Measurements from ENCODE around the gene PBX3.

Gene PBX3

DNA sequence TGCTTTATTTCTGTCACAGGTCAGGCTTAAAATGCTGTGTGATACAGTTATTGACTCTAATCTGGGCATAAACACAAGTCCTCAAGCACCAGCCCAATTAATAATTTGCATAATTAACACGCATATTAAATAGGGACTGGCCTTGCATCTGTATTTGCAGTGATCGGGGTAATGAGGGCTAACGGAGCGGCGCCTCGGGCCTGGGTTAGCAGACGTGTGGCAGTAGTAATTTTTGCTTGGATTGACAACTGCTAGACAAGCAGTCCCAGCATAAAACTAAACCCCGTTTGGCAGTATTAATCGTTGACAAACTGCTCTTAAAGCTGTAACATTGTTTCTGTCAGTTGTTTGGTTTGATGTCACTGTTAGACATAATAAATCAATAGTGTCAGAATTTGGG lies 109.2 kb downstream of the PBX3 start:
- H3K79me1 ChIP-seq (ENCODE audit: low read depth, low read length): no peaks in the 10 kb centered on the region
- no peak overlapping the region for H3K23ac ChIP-seq (ENCODE audit: low read depth, low read length, poor library complexity)
- H3K4ac ChIP-seq (ENCODE audit: low read length): no peak overlapping the region
- H3K9ac ChIP-seq (ENCODE audit: low read depth, low read length, poor library complexity): no peak overlapping the region
- no peak for DNase-seq (ENCODE audit: low spot score)
- no peaks in the 10 kb centered on the region for H3K4me1 ChIP-seq (ENCODE audit: control insufficient read depth in 2 of 2, insufficient read depth in 1 of 2, low read depth in 1 of 2, low read length in 2 of 2)
- no peak overlapping the region for H3K4me3 ChIP-seq (ENCODE audit: low read length in 2 of 2)
- H3K14ac ChIP-seq (ENCODE audit: low read length): no peak overlapping the region
- H2AK5ac ChIP-seq (ENCODE audit: low read depth, low read length): no peak overlapping the region
- H2BK12ac ChIP-seq (ENCODE audit: low read length): no peak overlapping the region
- no peak overlapping the region for H4K8ac ChIP-seq (ENCODE audit: low read depth, low read length)
- no peak overlapping the region for H4K91ac ChIP-seq (ENCODE audit: low read depth, low read length, poor library complexity)
- no peak overlapping the region for H2BK5ac ChIP-seq (ENCODE audit: low read length)
- H2BK120ac ChIP-seq (ENCODE audit: low read depth, low read length): no peak overlapping the region
- peaks cover 2% of the 10 kb centered on the region in 2 donors for H3K9me3 ChIP-seq (replicated peaks in 1 of 2; ENCODE audit: control insufficient read depth in 2 of 2, insufficient read depth in 1 of 2, low read depth in 1 of 2, low read length in 2 of 2)
- WGBS, 2 donors (ENCODE audit: extremely low coverage in 2 of 2, insufficient read length in 2 of 2, insufficient replicate concordance in 1 of 2): no CpG with 5 or more reads among the region's 9 CpGs
- no peaks in the 10 kb centered on the region for H3K36me3 ChIP-seq (replicated peaks in 1 of 2; ENCODE audit: control insufficient read depth in 2 of 2, insufficient read depth in 2 of 2, low read length in 2 of 2)
- no peak overlapping the region for H2AFZ ChIP-seq (ENCODE audit: low read length)
- no peak overlapping the region for H3K4me2 ChIP-seq (ENCODE audit: insufficient read depth, low read length, poor library complexity, severe bottlenecking)
- no peaks in the 10 kb centered on the region for H3K27me3 ChIP-seq (ENCODE audit: control insufficient read depth in 3 of 3, insufficient read depth in 3 of 3, low read depth in 1 of 3, low read length in 3 of 3)
- H3K27ac ChIP-seq (replicated peaks; ENCODE audit: low read length): no peak overlapping the region
- no peak overlapping the region for H3K18ac ChIP-seq (ENCODE audit: low read length)
- H2BK15ac ChIP-seq (ENCODE audit: low read length): no peak overlapping the region

- no peaks in the 10 kb centered on the region for H3K27me3 ChIP-seq (ENCODE audit: control insufficient read depth in 3 of 3, insufficient read depth in 3 of 3, low read depth in 1 of 3, low read length in 3 of 3)
- no peak overlapping the region for H2AFZ ChIP-seq (ENCODE audit: low read length)
- no peak overlapping the region for H4K8ac ChIP-seq (ENCODE audit: low read depth, low read length)
- H3K4me3 ChIP-seq (ENCODE audit: low read length in 2 of 2): no peak overlapping the region
- H2BK12ac ChIP-seq (ENCODE audit: low read length): no peak overlapping the region
- H3K9ac ChIP-seq (ENCODE audit: low read depth, low read length, poor library complexity): no peak overlapping the region
- no peak overlapping the region for H3K14ac ChIP-seq (ENCODE audit: low read length)
- no peak overlapping the region for H2BK120ac ChIP-seq (ENCODE audit: low read depth, low read length)
- no peaks in the 10 kb centered on the region for H3K36me3 ChIP-seq (replicated peaks in 1 of 2; ENCODE audit: control insufficient read depth in 2 of 2, insufficient read depth in 2 of 2, low read length in 2 of 2)
- no peak overlapping the region for H3K27ac ChIP-seq (replicated peaks; ENCODE audit: low read length)
- no peak overlapping the region for H3K23ac ChIP-seq (ENCODE audit: low read depth, low read length, poor library complexity)
- H3K4me1 ChIP-seq (ENCODE audit: control insufficient read depth in 2 of 2, insufficient read depth in 1 of 2, low read depth in 1 of 2, low read length in 2 of 2): no peaks in the 10 kb centered on the region
- H2BK5ac ChIP-seq (ENCODE audit: low read length): no peak overlapping the region
- no peak overlapping the region for H3K4me2 ChIP-seq (ENCODE audit: insufficient read depth, low read length, poor library complexity, severe bottlenecking)
- H3K79me1 ChIP-seq (ENCODE audit: low read depth, low read length): no peaks in the 10 kb centered on the region
- H3K18ac ChIP-seq (ENCODE audit: low read length): no peak overlapping the region
- H4K91ac ChIP-seq (ENCODE audit: low read depth, low read length, poor library complexity): no peak overlapping the region
- H3K4ac ChIP-seq (ENCODE audit: low read length): no peak overlapping the region
- no peak for DNase-seq (ENCODE audit: low spot score)
- no peak overlapping the region for H2BK15ac ChIP-seq (ENCODE audit: low read length)
- H2AK5ac ChIP-seq (ENCODE audit: low read depth, low read length): no peak overlapping the region
- H3K9me3 ChIP-seq (replicated peaks in 1 of 2; ENCODE audit: control insufficient read depth in 2 of 2, insufficient read depth in 1 of 2, low read depth in 1 of 2, low read length in 2 of 2): peaks cover 2 to 6% of the 10 kb centered on the region in 2 donors
Observed at GRCh38 chr9:125861405-125862058, 114.4 kb downstream of the PBX3 start.

GRCh38 chr9:125863923-125864322 lies 116.8 kb downstream of the PBX3 start:
- Histone ChIP-seq H3K4ac (ENCODE audit: low read length) (no peak overlapping the region), H3K23ac (ENCODE audit: low read depth, low read length, poor library complexity) (no peak overlapping the region), H3K4me2 (ENCODE audit: insufficient read depth, low read length, poor library complexity, severe bottlenecking) (no peak overlapping the region), H4K8ac (ENCODE audit: low read depth, low read length) (no peak overlapping the region), H3K4me1 (ENCODE audit: control insufficient read depth in 2 of 2, insufficient read depth in 1 of 2, low read depth in 1 of 2, low read length in 2 of 2) (no peaks in the 10 kb centered on the region), H3K27ac (replicated peaks; ENCODE audit: low read length) (no peak overlapping the region), H2BK15ac (ENCODE audit: low read length) (no peak overlapping the region), H2BK120ac (ENCODE audit: low read depth, low read length) (no peak overlapping the region), H2BK5ac (ENCODE audit: low read length) (no peak overlapping the region), H3K9ac (ENCODE audit: low read depth, low read length, poor library complexity) (no peak overlapping the region), H2AFZ (ENCODE audit: low read length) (no peak overlapping the region), H4K91ac (ENCODE audit: low read depth, low read length, poor library complexity) (no peak overlapping the region), H3K27me3 (ENCODE audit: control insufficient read depth in 3 of 3, insufficient read depth in 3 of 3, low read depth in 1 of 3, low read length in 3 of 3) (no peaks in the 10 kb centered on the region), H3K9me3 (replicated peaks in 1 of 2; ENCODE audit: control insufficient read depth in 2 of 2, insufficient read depth in 1 of 2, low read depth in 1 of 2, low read length in 2 of 2) (peaks cover 2 to 6% of the 10 kb centered on the region in 2 donors), H3K36me3 (replicated peaks in 1 of 2; ENCODE audit: control insufficient read depth in 2 of 2, insufficient read depth in 2 of 2, low read length in 2 of 2) (no peaks in the 10 kb centered on the region), H3K4me3 (ENCODE audit: low read length in 2 of 2) (no peak overlapping the region), H3K18ac (ENCODE audit: low read length) (no peak overlapping the region), H2BK12ac (ENCODE audit: low read length) (no peak overlapping the region), H3K14ac (ENCODE audit: low read length) (no peak overlapping the region), H3K79me1 (ENCODE audit: low read depth, low read length) (no peaks in the 10 kb centered on the region), H2AK5ac (ENCODE audit: low read depth, low read length) (no peak overlapping the region)
- WGBS, 2 donors (ENCODE audit: extremely low coverage in 2 of 2, insufficient read length in 2 of 2, insufficient replicate concordance in 1 of 2): no CpG with 5 or more reads among the region's 1 CpG
- DNase-seq (ENCODE audit: low spot score): no peak

- Histone ChIP-seq H2BK120ac (ENCODE audit: low read depth, low read length) (no peak overlapping the region), H3K18ac (ENCODE audit: low read length) (no peak overlapping the region), H3K4me1 (ENCODE audit: control insufficient read depth in 2 of 2, insufficient read depth in 1 of 2, low read depth in 1 of 2, low read length in 2 of 2) (no peaks in the 10 kb centered on the region), H3K79me1 (ENCODE audit: low read depth, low read length) (no peaks in the 10 kb centered on the region), H4K8ac (ENCODE audit: low read depth, low read length) (no peak overlapping the region), H3K27me3 (ENCODE audit: control insufficient read depth in 3 of 3, insufficient read depth in 3 of 3, low read depth in 1 of 3, low read length in 3 of 3) (no peaks in the 10 kb centered on the region), H2BK12ac (ENCODE audit: low read length) (no peak overlapping the region), H2BK5ac (ENCODE audit: low read length) (no peak overlapping the region), H4K91ac (ENCODE audit: low read depth, low read length, poor library complexity) (no peak overlapping the region), H3K36me3 (replicated peaks in 1 of 2; ENCODE audit: control insufficient read depth in 2 of 2, insufficient read depth in 2 of 2, low read length in 2 of 2) (no peaks in the 10 kb centered on the region), H2BK15ac (ENCODE audit: low read length) (no peak overlapping the region), H3K9me3 (replicated peaks in 1 of 2; ENCODE audit: control insufficient read depth in 2 of 2, insufficient read depth in 1 of 2, low read depth in 1 of 2, low read length in 2 of 2) (no peaks in the 10 kb centered on the region), H3K4ac (ENCODE audit: low read length) (no peak overlapping the region), H3K9ac (ENCODE audit: low read depth, low read length, poor library complexity) (no peak overlapping the region), H2AK5ac (ENCODE audit: low read depth, low read length) (no peak overlapping the region), H3K14ac (ENCODE audit: low read length) (no peak overlapping the region), H3K4me3 (ENCODE audit: low read length in 2 of 2) (no peak overlapping the region), H2AFZ (ENCODE audit: low read length) (no peak overlapping the region), H3K23ac (ENCODE audit: low read depth, low read length, poor library complexity) (no peak overlapping the region), H3K27ac (replicated peaks; ENCODE audit: low read length) (no peak overlapping the region), H3K4me2 (ENCODE audit: insufficient read depth, low read length, poor library complexity, severe bottlenecking) (no peak overlapping the region)
- no CpG with 5 or more reads among the region's 3 CpGs for WGBS, 2 donors (ENCODE audit: extremely low coverage in 2 of 2, insufficient read length in 2 of 2, insufficient replicate concordance in 1 of 2)
- no peak for DNase-seq (ENCODE audit: low spot score)
Observed at GRCh38 chr9:125867751-125868415, 120.7 kb downstream of the PBX3 start.
